Testis (tissue), 2 donors: Measurements from ENCODE around the gene EXOC4.

Experiments used
- POLR2A ChIP-seq: fragments of 450-650 bp; IDR thresholded peaks from one replicate; pipeline ENCODE4 v1.6.1; 2017; ENCODE audit warnings: antibody characterized with exemption, mild to moderate bottlenecking, moderate library complexity
- TF ChIP-seq, protein P1 (sequence below), 3 experiments: fragments of 450-650 bp in 2 of 3; fragments of 200-600 bp in 1 of 3; sonication (generic) in 1 of 3; IDR thresholded peaks; one replicate each; pipeline ENCODE4 v1.5.1; 2016 to 2019; ENCODE audit warnings: antibody characterized with exemption in 3 of 3, mild to moderate bottlenecking in 2 of 3, moderate library complexity in 1 of 3

- TF ChIP-seq, protein P1, sequence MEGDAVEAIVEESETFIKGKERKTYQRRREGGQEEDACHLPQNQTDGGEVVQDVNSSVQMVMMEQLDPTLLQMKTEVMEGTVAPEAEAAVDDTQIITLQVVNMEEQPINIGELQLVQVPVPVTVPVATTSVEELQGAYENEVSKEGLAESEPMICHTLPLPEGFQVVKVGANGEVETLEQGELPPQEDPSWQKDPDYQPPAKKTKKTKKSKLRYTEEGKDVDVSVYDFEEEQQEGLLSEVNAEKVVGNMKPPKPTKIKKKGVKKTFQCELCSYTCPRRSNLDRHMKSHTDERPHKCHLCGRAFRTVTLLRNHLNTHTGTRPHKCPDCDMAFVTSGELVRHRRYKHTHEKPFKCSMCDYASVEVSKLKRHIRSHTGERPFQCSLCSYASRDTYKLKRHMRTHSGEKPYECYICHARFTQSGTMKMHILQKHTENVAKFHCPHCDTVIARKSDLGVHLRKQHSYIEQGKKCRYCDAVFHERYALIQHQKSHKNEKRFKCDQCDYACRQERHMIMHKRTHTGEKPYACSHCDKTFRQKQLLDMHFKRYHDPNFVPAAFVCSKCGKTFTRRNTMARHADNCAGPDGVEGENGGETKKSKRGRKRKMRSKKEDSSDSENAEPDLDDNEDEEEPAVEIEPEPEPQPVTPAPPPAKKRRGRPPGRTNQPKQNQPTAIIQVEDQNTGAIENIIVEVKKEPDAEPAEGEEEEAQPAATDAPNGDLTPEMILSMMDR (IDR thresholded peaks at IDR 0.05), result no peak
- no peak for TF ChIP-seq POLR2A
Observed at GRCh38 chr7:133650487-133651300, 397.8 kb downstream of the EXOC4 start.
